GM21526 (cell line): ENCODE results near the gene EXOC3L4.

Source experiments
- ATAC-seq: cut with Tn5 transposase; IDR thresholded peaks from one replicate; pipeline ENCODE4 v1.9.1; 2021; ENCODE audit warnings: moderate library complexity; ENCODE audit not compliant: unreplicated experiment, low FRiP score

EXOC3L4 gene

DNA sequence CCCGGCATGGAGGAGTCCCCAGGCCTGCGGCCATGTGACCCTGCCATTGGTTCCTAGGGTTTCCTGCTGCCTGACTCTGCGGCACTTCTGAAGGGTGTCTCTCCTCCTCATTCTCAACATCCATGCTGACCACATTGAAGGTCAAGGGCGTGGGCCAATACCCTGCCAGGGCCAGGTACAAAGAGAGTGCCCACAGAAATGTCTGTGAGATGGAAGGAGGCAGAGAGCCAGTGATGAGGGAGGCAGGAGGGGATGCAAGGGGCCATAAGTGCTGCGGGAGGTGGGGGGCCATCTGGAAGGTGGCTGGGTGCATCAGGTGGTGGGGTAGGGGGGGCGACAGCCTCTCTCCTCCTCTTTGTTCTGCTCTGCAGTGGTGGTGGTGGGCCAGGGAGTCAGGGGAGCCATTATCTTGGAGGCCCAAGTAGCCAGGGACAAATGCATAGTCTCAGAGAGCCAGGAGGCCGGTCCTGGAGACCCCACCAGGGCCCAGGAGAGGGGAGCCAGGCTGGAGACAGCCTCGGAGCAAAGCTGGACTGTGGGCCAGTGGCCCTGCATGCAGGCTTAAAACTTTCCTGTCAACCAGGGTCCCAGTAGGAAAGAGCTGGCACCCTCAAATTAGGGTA, 24.2 kb upstream of the EXOC3L4 start:
- ATAC-seq, result no peak

GRCh38 chr14:103070971-103071542, 23.5 kb upstream of the EXOC3L4 start:
- no peak for ATAC-seq

GRCh38 chr14:103071544-103072251, 22.8 kb upstream of the EXOC3L4 start:
- no peak for ATAC-seq

DNA sequence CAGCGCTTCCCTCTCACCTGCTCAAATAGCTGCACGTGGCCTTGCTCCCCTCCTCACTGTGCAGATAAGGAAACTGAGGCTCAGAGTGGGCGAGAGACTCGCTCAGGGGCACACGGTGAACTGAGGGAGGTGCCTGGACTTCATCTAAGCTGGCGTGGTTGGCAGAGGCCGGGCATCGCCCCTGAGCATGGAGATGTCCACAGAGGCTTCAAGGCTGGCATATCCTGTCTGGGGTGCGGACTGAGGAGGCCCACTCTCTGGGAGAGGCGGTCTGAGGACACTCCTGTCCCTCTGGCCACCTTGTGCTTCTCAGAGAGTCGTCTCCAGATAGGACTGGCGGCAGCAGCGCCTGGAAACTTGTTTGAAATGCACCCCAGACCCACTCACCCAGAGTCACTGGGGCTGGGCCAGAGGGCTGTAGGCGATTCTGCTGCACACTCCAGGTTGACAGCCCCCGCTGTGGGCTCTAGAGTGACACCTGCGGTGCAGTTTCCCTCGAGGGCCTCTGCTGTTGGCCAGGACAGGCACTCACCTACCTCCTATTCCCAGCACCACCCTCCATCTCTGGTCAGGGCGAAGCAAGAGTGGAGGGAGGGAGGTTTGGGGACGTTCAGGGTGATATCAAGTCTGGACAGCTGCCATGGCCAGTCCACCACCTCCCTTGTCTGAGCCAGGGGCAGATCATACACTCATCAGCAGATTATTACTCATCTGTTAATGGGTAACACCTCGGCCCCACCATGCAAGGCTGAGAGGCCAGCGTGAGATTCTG, 21.7 kb upstream of the EXOC3L4 start:
- no peak for ATAC-seq

DNA sequence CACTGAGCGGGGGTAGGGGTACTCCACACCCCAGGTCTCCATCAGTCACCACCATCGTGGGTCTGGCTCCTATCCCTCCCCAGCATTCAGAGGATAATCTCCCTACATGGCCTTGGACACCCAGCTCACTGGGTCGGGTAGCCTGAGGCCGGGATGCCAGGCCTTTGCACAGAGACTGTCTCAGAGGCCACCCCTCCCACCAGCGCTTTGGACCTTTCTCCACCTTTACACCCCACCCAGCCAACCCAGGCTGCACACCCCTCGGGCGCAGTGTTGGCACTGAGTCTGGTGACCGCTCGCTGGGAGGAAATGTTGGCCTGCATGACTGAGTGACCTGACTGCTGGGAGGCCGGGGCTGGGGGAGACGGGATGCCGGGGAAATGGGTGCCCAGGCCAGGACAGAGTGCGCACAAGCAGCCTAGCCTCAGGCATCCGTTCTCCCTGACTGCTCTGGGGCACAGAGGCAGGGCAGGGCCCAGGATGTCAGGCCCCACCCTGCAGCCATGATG, 21.1 kb upstream of the EXOC3L4 start:
- no peak for ATAC-seq

GRCh38 chr14:103073876-103074728, 20.4 kb upstream of the EXOC3L4 start:
- ATAC-seq, result no peak

DNA sequence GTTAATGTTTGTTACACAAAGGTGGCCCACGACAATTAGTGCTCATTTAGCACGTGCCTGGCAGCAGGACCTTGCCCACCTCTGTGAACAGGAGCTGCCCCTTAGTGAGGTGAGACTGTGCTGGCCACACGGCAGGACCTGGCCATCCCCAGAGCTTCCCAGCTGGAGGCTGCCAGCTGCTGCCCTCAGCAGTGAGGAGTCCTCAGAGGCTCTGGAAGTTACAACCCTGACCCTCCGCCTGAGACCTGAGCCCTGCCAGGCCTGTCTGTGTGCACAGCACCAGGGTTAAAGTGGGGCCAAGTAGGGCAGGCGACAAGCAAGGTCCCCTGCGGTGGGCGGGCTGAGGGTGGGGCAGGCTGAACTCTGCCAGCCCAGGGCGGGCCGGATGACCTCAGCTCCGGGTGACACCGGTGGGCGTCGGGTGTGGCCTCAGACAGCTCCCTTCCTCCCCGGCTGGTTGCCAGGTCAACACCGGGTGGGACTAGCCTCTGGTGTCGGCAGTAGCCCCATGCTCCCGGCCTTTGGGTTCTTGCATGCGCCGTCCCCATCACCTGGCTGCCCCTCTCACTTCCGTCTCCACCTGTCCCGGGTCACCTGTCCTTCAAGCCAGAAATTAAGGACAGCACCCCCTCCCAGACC, 19.7 kb upstream of the EXOC3L4 start:
- no peak for ATAC-seq

DNA sequence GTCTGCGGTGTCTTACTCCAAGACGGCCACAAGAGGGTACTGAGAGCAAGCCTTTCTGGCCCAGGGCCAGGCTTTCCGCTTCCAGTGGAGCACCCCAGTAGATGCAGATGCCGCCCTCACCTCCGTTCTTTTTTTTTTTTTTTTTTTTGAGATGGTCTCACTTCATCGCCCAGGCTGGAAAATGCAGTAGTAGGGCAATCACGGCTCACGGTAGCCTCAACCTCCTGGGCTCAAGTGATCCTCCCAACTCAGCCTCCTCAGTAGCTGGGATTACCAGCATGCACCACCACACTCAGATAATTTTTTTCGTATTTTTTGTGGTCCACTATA, 16.1 kb upstream of the EXOC3L4 start:
- no peak for ATAC-seq

DNA sequence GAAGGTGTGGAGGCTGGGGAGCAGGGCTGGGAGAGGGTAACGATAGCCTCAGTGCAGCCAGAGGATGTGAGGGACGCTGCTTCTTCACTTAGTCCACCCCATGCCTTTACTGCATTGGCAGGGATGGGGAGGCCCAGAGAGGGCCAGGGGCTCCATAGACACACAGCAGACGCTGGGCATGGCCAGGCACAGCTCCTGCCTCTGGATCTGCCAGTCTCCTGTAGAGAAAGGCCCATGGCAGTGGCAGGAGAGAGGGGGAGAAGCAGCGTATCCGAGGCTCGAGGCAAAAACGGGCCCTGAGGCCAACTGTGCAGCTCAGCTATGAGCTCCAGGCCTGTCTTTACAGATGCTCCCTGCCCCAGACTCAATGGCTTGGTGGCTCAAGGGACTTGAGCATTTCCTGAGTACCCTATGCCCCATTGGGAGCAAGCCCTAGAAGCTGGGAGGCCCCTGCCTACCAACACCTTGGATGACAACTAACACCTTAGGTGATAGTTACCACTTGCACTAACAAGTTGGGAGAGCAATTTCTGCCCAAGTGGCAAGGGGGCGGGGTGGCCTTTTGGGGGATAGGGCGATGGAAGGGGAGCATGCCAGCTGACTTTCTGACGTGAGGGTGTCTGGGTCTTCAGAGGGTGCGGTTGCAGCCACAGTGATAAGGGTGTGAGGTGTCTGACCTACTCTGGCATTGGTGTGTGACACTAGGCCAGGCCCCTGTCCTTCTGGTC, 15.5 kb upstream of the EXOC3L4 start:
- ATAC-seq, result no peak

GRCh38 chr14:103081951-103082350, 12.6 kb upstream of the EXOC3L4 start:
- ATAC-seq, result no peak

DNA sequence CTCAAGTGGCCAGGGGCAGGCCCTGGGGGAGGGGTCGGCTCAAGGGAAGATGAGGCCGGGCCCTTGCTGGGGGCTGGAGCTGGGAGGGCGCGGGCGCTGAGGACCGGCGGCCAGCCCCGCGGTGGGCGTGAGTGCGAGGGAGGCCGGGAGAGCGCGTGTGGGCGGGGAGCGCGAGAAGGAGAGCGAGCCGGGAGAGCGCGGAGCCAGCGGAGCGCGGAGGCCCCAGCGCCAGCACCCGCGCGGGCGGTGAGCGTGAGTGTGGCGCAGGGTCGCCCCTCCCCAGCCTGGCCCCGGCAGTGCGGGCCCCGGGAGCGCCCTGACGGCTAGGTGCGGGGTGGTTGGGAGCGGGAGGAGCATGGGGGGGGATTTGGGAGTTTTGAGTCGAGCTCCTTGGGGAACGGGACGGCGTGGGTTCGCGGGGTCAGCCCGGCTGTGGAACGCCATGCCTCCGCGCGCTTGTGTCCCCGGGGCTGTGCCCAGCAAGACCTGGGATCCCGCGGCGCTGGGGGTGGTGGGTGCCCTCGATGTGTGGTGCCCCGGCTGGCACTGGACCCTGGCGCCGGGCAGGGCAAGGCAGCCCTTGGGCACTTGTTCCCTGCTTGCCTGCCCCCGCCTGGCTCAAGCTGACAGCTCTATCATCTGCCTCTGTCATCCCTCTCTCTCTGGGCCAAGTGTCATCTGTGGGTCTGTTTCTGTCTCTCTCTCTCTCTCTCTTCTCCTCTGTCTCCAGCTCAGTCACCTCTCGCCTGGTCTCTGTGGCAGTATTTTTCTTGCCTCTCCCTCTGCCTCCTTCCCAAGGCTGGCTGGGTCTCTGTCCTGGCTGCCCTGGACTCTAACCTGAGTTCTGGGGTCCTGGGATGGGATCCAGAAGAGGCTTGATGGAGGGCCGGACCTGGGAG, 10.3 kb upstream of the EXOC3L4 start, which contains the start of gene LBHD2:
Gene LBHD2, plus strand, starts transcription at position 190 of the 899 bp plus-strand sequence. CDS start 1,803 bp downstream, outside the sequence.
- no peak for ATAC-seq

DNA sequence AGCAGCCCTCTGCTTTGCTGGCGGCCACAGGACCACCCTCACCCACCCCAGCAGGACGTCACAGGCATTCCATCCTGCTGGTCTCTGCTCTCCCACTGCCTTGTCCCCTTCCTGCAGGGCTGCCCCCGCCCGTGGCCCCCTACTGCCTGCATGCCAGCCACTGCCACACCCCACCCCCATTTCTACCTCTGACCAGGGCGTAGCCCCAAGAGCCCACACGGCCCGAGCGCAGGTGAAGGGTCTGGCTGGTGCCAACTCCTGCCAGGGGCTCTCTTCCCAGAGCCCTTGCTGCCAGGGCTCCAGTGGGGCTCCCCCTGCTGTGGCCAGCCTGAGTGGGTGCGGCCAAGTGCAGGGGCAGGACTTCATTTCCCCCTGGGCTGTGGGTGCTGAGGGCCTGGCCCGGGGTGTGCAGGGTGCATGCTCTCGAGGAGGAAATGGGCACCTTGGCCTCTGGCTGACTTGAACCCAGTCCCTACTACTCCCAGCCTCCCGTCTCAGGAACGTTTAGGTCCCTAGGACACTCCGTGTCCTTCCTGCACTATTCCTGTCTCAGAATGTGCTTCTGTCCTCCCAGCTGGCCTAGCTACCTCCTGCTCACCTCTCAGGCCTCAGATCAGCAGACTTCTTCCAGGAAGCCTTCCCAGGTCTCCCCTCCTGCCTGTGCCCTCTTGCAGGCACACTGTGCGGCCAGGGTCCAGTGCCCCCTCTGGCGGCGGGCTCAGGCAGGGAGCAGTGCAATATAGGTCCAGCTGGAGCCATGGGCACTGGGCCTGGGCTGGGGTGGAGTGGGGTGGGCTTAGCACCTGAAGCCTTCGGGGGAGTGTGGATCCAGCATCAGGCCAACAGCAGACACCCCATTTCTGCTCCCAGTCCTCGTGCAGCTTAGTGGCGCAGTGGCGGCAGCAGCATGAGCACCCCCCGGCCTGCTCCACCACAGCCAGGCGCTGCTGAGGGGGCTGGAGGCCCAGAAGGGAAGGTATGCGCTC, 9.1 kb upstream of the EXOC3L4 start:
- ATAC-seq, result no peak

GRCh38 chr14:103086771-103087342, 7.7 kb upstream of the EXOC3L4 start:
- ATAC-seq, result no peak

GRCh38 chr14:103087343-103087835, 7.1 kb upstream of the EXOC3L4 start:
- no peak for ATAC-seq

DNA sequence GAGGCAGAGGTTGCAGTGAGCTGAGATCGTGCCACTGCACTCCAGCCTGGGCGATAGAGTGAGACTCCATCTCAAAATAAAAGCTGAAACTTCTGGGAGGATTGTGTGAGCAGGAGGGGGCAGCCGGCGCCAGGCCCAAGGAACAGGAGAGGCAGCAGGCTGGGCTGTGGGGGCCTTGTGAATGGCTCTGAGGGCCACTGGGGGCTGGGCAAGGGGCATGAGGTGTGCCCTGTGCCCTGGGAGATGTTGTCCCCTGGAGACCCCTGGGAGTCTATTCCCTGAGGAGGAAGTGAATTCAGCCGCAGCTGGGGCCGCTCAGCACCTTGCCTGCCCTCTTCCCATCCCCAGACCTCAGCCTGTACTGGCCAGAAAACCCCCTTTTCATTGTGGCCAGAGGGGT, 5.6 kb upstream of the EXOC3L4 start:
- ATAC-seq, result no peak
